ENCODE measurements around the gene SCAI. TPM values are rescaled to one million over a fixed set of nuclear protein-coding genes. Genes with fewer than 3 reads are reported as not detected.

The SCAI gene
- total and polyA plus RNA-seq, 2 of the 4 experiments (the other 2 are of a cell fraction) = 3.6 to 14.5 TPM

DNA sequence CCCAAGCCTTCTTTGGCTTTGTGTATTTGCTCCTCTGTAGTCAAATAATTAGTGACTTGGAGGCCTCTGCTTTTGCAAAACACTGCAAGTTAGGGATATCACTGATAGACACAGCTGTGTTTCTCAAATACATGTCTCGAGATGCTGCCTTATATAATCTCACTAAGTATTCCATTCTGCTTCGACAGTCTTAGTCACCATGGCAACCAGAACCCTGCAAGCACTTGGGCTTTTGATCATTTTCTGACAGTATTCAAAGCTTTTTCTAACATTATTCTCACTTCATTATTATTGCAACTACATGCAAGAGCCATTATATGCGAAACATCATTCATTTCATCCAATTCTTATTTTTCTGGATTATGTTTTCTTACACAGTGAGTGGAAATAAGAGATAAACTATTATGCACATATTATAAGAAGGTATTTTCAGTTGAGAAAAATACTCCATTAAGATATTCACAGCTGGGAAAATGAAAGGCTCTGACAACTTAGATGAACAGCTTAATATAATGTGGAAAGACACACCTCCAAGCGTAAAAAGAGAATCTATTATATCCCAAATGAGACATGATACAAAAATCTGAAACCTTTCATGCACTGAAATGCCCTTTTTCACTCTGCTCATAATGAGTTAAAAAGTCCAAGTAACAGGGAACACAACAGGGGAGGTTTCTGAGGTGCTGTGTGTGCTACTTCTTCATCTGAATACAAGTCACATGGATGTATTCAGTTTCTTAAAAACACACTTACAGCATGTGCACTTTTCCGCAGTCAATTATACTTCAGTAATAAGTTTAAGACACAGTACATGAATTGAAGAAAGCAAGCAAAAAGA lies 93.9 kb downstream of the SCAI start (continued):
- TF ChIP-seq RFX5 (IDR thresholded peaks at IDR 0.05; ENCODE audit: low read depth, low read length) = no peak

DNA sequence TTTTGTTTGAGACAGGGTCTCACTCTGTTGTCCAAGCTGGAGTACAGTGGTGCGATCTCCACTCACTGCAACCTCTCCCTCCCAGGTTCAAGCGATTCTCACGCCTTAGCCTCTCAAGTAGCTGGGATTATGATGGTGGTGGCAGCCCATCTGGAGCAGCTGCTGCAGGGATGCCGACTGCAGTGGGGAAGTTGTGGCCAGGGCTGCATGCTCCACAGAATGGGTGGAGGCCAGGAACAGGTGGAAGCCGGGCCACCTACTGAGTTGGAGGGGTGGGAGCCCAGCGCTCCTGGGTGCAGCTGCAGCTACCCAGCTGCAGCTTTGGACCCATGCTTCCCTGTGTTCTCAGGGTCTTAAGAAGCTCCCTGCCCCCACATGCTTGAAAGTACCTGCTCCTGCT lies 99.7 kb downstream of the SCAI start:
- Histone ChIP-seq H3K4me3 (ENCODE audit: insufficient read depth, low read depth, low read length) (no peak overlapping the region), H3K23ac (ENCODE audit: low read depth, low read length) (no peak overlapping the region), H2BK5ac (ENCODE audit: low read depth, low read length, poor library complexity, severe bottlenecking) (no peak overlapping the region), H3K4me2 (ENCODE audit: low read depth, low read length) (no peak overlapping the region), H3K9me3 (ENCODE audit: control insufficient read depth, insufficient read depth, low read length) (no peaks in the 10 kb centered on the region), H2AK9ac (replicated peaks; ENCODE audit: low read depth, low read length, poor library complexity) (no peak overlapping the region), H3K9ac (ENCODE audit: low read depth, low read length) (no peak overlapping the region), H4K8ac (ENCODE audit: low read depth in 2 of 2, low read length in 2 of 2) (no peak overlapping the region), H3K36me3 (ENCODE audit: control insufficient read depth, insufficient read depth, low read length) (peaks cover 1% of the 10 kb centered on the region; the same call in 1 of the 2 replicates), H2AFZ (replicated peaks; ENCODE audit: low read length, poor library complexity) (no peak overlapping the region), H4K91ac (ENCODE audit: insufficient read depth, low read depth, low read length) (no peak overlapping the region), H4K20me1 (ENCODE audit: insufficient read depth, low read length) (no peaks in the 10 kb centered on the region), H2BK120ac (ENCODE audit: low read depth, low read length) (no peak overlapping the region), H4K5ac (ENCODE audit: low read depth, low read length) (no peak overlapping the region), H2BK20ac (ENCODE audit: low read depth, low read length) (no peak overlapping the region), H3K27me3 (ENCODE audit: control insufficient read depth, insufficient read depth, low read length) (no peaks in the 10 kb centered on the region), H3K18ac (ENCODE audit: low read depth, low read length) (no peak overlapping the region), H3K79me1 (ENCODE audit: low read depth in 1 of 2, low read length in 2 of 2) (peaks cover 4% of the 10 kb centered on the region in 2 experiments; a peak in 1 of 4 replicates), H3K56ac (ENCODE audit: extremely low read depth, insufficient read depth, low read length) (no peak overlapping the region), H2AK5ac (ENCODE audit: low read depth, low read length) (no peak overlapping the region), H3K4me1 (ENCODE audit: control insufficient read depth, insufficient read depth, low read length) (no peaks in the 10 kb centered on the region), H3K9me1 (ENCODE audit: insufficient read depth, low read length) (peaks cover 3% of the 10 kb centered on the region; the same call in 1 of the 2 replicates), H3K4ac (ENCODE audit: low read depth, low read length) (no peak overlapping the region), H3K14ac (replicated peaks; ENCODE audit: low read depth, low read length) (no peak overlapping the region), H2BK15ac (ENCODE audit: low read depth, low read length) (no peak overlapping the region), H3K27ac (ENCODE audit: insufficient read depth, low read length) (no peak overlapping the region)
- dilution Hi-C loops (cut with HindIII; ENCODE audit: low sequenced_read_pairs, unreplicated experiment) (no loop called here), in situ Hi-C loops (cut with MboI; ENCODE audit: low sequenced_read_pairs) (no loop called here), intact Hi-C loops (cut with micrococcal nuclease) (no loop called here)
- no CpG with 5 or more reads among the region's 6 CpGs for WGBS, 2 experiments (ENCODE audit: extremely low coverage in 2 of 2, insufficient read length in 1 of 2)
- DNase-seq = no peak
- no peak for ATAC-seq (ENCODE audit: low read depth)
- POLR2A ChIA-PET (ENCODE audit: unreplicated experiment) = no interaction called here
- no peak for TF ChIP-seq MAFK (IDR thresholded peaks at IDR 0.05; ENCODE audit: low read depth, low read length)
- TF ChIP-seq POLR2A (IDR thresholded peaks at IDR 0.05; ENCODE audit: low read depth, low read length) = no peak
- TF ChIP-seq NFE2L2 (IDR thresholded peaks at IDR 0.05; ENCODE audit: low read depth, low read length) = no peak
- no peak for TF ChIP-seq USF2 (IDR thresholded peaks at IDR 0.05; ENCODE audit: low read depth, low read length)
- TF ChIP-seq SMC3 (IDR thresholded peaks at IDR 0.05; ENCODE audit: low read depth, low read length) = no peak
- TF ChIP-seq FOS (IDR thresholded peaks at IDR 0.05; ENCODE audit: low read depth, low read length) = no peak
- no peak for TF ChIP-seq CHD1 (IDR thresholded peaks at IDR 0.05; ENCODE audit: low read depth, low read length)
- no peak for TF ChIP-seq MXI1 (IDR thresholded peaks at IDR 0.05; ENCODE audit: borderline replicate concordance, low read depth, low read length)
- CTCF ChIA-PET = no interaction called here
- BruUV-seq (replicated peaks) = no TSS peak
